ENCODE data around the gene CFAP77. TPM values are rescaled to one million over a fixed set of nuclear protein-coding genes. Genes with fewer than 3 reads are reported as not detected.

The CFAP77 gene
- total RNA-seq, 2 experiments from 2014 or later, result not detected

GRCh38 chr9:132572921-132573320, 162.9 kb downstream of the CFAP77 start:
- DNase-seq, result no peak
- CTCF ChIA-PET, result interaction anchor here (6.7 kb wide), 1 partner anchor 159 kb away, joined by 46 read pairs; no protein-coding TSS in a partner anchor
- Mint-ChIP-seq H3K4me3 (no peak overlapping the region), H3K9me3 (no peaks in the 10 kb centered on the region), H3K36me3 (no peaks in the 10 kb centered on the region), H3K27me3 (peaks cover 34% of the 10 kb centered on the region), H3K4me1 (ENCODE audit: low read depth) (no peaks in the 10 kb centered on the region), H3K27ac (no peak overlapping the region)
- POLR2A ChIA-PET, result no interaction called here
- intact Hi-C loops (cut with micrococcal nuclease), result no loop called here

- DNase-seq, result peak; percentile 67
- ChIA-PET POLR2A (no interaction called here), CTCF (interaction anchor here (0.8 to 6.7 kb wide), 7 partner anchors 10 to 171 kb away, joined by 3 to 46 read pairs (median 3); no protein-coding TSS in a partner anchor)
- Mint-ChIP-seq H3K27me3 (peaks cover 46% of the 10 kb centered on the region), H3K4me3 (no peak overlapping the region), H3K4me1 (ENCODE audit: low read depth) (no peaks in the 10 kb centered on the region), H3K9me3 (no peaks in the 10 kb centered on the region), H3K36me3 (no peaks in the 10 kb centered on the region), H3K27ac (no peak overlapping the region)
- intact Hi-C loops (cut with micrococcal nuclease), result loop anchor here (5.0 kb wide), 1 partner anchor 68 kb away; no protein-coding TSS in a partner anchor
These were observed 165.1 kb downstream of the CFAP77 start for GRCh38 chr9:132575005-132575609.

- H3K27me3 Mint-ChIP-seq, result peaks cover 49% of the 10 kb centered on the region
- no peak overlapping the region for H3K4me3 Mint-ChIP-seq
- POLR2A ChIA-PET, result no interaction called here
- intact Hi-C loops (cut with micrococcal nuclease), result loop anchor here (5.0 kb wide), 1 partner anchor 69 kb away; no protein-coding TSS in a partner anchor
- no peaks in the 10 kb centered on the region for H3K4me1 Mint-ChIP-seq (ENCODE audit: low read depth)
- no peaks in the 10 kb centered on the region for H3K9me3 Mint-ChIP-seq
- no peaks in the 10 kb centered on the region for H3K36me3 Mint-ChIP-seq
- no peak overlapping the region for H3K27ac Mint-ChIP-seq
- no peak for DNase-seq
- CTCF ChIA-PET, result interaction anchor here (1.0 to 6.7 kb wide), 4 partner anchors 11 to 171 kb away, joined by 3 to 46 read pairs (median 3); no protein-coding TSS in a partner anchor
These were observed 165.8 kb downstream of the CFAP77 start for GRCh38 chr9:132575811-132576210.

- POLR2A ChIA-PET, result no interaction called here
- peaks cover 57% of the 10 kb centered on the region for H3K27me3 Mint-ChIP-seq
- H3K9me3 Mint-ChIP-seq, result no peaks in the 10 kb centered on the region
- H3K4me3 Mint-ChIP-seq, result no peak overlapping the region
- CTCF ChIA-PET, result interaction anchor here (6.7 kb wide), 1 partner anchor 163 kb away, joined by 46 read pairs; no protein-coding TSS in a partner anchor
- DNase-seq, result no peak
- no peak overlapping the region for H3K27ac Mint-ChIP-seq
- H3K4me1 Mint-ChIP-seq (ENCODE audit: low read depth), result peaks cover 8% of the 10 kb centered on the region
- intact Hi-C loops (cut with micrococcal nuclease), result loop anchor here (5.0 kb wide), 1 partner anchor 70 kb away; no protein-coding TSS in a partner anchor
- H3K36me3 Mint-ChIP-seq, result no peaks in the 10 kb centered on the region
These were observed 167.1 kb downstream of the CFAP77 start for GRCh38 chr9:132577119-132577518.

GRCh38 chr9:132578367-132578932, 168.4 kb downstream of the CFAP77 start:
- peaks cover 8% of the 10 kb centered on the region for H3K4me1 Mint-ChIP-seq (ENCODE audit: low read depth)
- no peaks in the 10 kb centered on the region for H3K36me3 Mint-ChIP-seq
- H3K27me3 Mint-ChIP-seq, result peaks cover 59% of the 10 kb centered on the region
- no peak overlapping the region for H3K4me3 Mint-ChIP-seq
- POLR2A ChIA-PET, result no interaction called here
- CTCF ChIA-PET, result interaction anchor here (6.7 kb wide), 1 partner anchor 165 kb away, joined by 46 read pairs; no protein-coding TSS in a partner anchor
- no peaks in the 10 kb centered on the region for H3K9me3 Mint-ChIP-seq
- intact Hi-C loops (cut with micrococcal nuclease), result loop anchor here (5.0 kb wide), 1 partner anchor 71 kb away; no protein-coding TSS in a partner anchor
- H3K27ac Mint-ChIP-seq, result no peak overlapping the region
- DNase-seq, result no peak

GRCh38 chr9:132579427-132579798, 169.4 kb downstream of the CFAP77 start:
- POLR2A ChIA-PET, result no interaction called here
- DNase-seq, result no peak
- Mint-ChIP-seq H3K4me3 (no peak overlapping the region), H3K27me3 (peaks cover 61% of the 10 kb centered on the region), H3K4me1 (ENCODE audit: low read depth) (peaks cover 8% of the 10 kb centered on the region), H3K36me3 (no peaks in the 10 kb centered on the region), H3K27ac (no peak overlapping the region), H3K9me3 (no peaks in the 10 kb centered on the region)
- intact Hi-C loops (cut with micrococcal nuclease), result loop anchor here (5.0 kb wide), 1 partner anchor 72 kb away; no protein-coding TSS in a partner anchor
- CTCF ChIA-PET, result interaction anchor here (6.7 kb wide), 1 partner anchor 166 kb away, joined by 46 read pairs; no protein-coding TSS in a partner anchor

- Mint-ChIP-seq H3K4me3 (peak within 1 kb of the TSS; percentile 55), H3K36me3 (no peaks in the 10 kb centered on the region), H3K27ac (no peak within 1 kb of the TSS), H3K27me3 (peaks cover 63% of the 10 kb centered on the region), H3K9me3 (no peaks in the 10 kb centered on the region), H3K4me1 (ENCODE audit: low read depth) (peaks cover 8% of the 10 kb centered on the region)
- CTCF ChIA-PET, result no interaction called here
- intact Hi-C loops (cut with micrococcal nuclease), result no loop called here
- DNase-seq, result no peak
- POLR2A ChIA-PET, result no interaction called here
These were observed 172.3 kb downstream of the CFAP77 start, which contains the start of gene BARHL1 for GRCh38 chr9:132582276-132582785. Gene BARHL1, plus strand, starts transcription at chr9:132582606. Its CDS starts 192 bp downstream, at chr9:132582798.

- POLR2A ChIA-PET, result no interaction called here
- intact Hi-C loops (cut with micrococcal nuclease), result no loop called here
- no peaks in the 10 kb centered on the region for H3K9me3 Mint-ChIP-seq
- CTCF ChIA-PET, result no interaction called here
- H3K4me1 Mint-ChIP-seq (ENCODE audit: low read depth), result peaks cover 8% of the 10 kb centered on the region
- no peak for DNase-seq
- H3K27me3 Mint-ChIP-seq, result peaks cover 59% of the 10 kb centered on the region
- H3K4me3 Mint-ChIP-seq, result no peak overlapping the region
- no peaks in the 10 kb centered on the region for H3K36me3 Mint-ChIP-seq
- no peak overlapping the region for H3K27ac Mint-ChIP-seq
These were observed 173.0 kb downstream of the CFAP77 start for GRCh38 chr9:132582786-132583583.

GRCh38 chr9:132583584-132584304, 173.7 kb downstream of the CFAP77 start:
- peaks cover 56% of the 10 kb centered on the region for H3K27me3 Mint-ChIP-seq
- peaks cover 8% of the 10 kb centered on the region for H3K4me1 Mint-ChIP-seq (ENCODE audit: low read depth)
- H3K9me3 Mint-ChIP-seq, result no peaks in the 10 kb centered on the region
- H3K36me3 Mint-ChIP-seq, result no peaks in the 10 kb centered on the region
- no peak overlapping the region for H3K4me3 Mint-ChIP-seq
- no peak for DNase-seq
- ChIA-PET POLR2A (no interaction called here), CTCF (no interaction called here)
- intact Hi-C loops (cut with micrococcal nuclease), result no loop called here
- no peak overlapping the region for H3K27ac Mint-ChIP-seq

- DNase-seq, result no peak
- Mint-ChIP-seq H3K4me1 (ENCODE audit: low read depth) (peaks cover 8% of the 10 kb centered on the region), H3K9me3 (no peaks in the 10 kb centered on the region), H3K4me3 (no peak overlapping the region), H3K27me3 (peaks cover 59% of the 10 kb centered on the region), H3K27ac (no peak overlapping the region), H3K36me3 (no peaks in the 10 kb centered on the region)
- intact Hi-C loops (cut with micrococcal nuclease), result no loop called here
- ChIA-PET POLR2A (no interaction called here), CTCF (no interaction called here)
These were observed 174.9 kb downstream of the CFAP77 start for GRCh38 chr9:132584601-132585560.

Data from activated CD4-positive, alpha-beta memory T cell treated with anti-CD3 and anti-CD28 coated beads for 36 hours (primary cell).